ENCODE results near the gene MACROH2A2. TPM values are rescaled to one million over a fixed set of nuclear protein-coding genes. Genes with fewer than 3 reads are reported as not detected.
"Not testable (repeated sequence)": the region's sequence is repeated elsewhere in the genome, so short reads cannot be mapped to it uniquely, and the experiment has no call there.

The MACROH2A2 gene
- total RNA-seq, 1 donor from 2014 or later = 4.7 TPM

DNA sequence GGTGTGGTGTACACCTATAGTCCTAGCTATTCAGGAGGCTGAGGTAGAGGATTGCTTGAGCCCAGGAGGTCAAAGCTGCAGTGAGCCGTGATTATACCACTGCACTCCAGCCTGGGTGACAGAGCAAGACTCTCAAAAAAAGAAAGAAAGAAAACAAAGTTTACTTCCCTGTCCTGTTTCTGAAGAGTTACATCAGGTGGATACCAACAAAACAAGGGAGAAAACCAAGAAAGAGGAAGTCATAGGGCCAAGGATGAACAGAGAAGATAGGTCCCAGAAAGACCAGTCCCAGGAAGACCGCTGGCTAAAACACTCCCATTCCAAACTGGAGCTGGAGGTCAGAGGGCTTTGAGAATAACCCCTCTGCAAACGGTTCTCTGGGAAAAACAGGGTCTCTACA, 13.5 kb downstream of the MACROH2A2 start:
- no peak for DNase-seq (ENCODE audit: low spot score)

DNA sequence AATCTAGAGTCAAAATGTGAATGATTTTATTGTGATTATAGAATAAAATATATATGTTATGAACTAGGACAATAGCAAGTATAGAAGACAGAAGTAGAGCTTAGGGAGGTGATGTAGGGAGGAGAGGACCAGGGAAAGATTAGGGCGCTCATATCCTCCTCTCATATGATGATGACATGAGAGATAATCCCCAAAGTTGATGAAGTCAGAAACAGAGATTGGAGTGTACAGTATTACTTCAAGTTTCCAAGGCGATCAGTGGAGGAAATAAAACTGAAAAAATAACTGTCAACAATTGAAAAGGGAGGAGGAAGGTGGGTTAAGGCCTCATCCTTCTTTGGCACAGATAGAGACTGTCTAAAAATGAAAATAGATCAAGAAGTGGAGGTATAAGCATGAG, 14.9 kb downstream of the MACROH2A2 start:
- no peak for DNase-seq (ENCODE audit: low spot score)

DNA sequence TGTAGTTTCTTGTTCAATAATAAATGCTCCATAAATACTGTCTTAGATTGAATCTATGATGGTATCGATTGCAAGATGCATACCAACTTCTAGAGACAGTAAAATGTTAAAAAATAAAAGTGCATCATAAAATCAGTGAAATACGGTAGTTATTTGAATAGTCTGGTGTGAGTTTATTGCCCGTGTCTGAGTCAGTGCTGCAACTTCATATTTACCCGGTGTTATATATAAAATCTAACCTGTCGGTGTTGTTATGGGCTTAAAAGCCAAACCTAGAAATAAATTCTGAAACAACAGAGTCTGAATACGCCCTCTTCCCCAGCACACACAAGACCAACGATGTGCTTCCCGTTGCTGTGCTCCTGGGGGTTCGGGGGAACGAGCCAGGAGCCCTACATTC, 16.3 kb downstream of the MACROH2A2 start:
- DNase-seq (ENCODE audit: low spot score) = no peak

GRCh38 chr10:70069346-70069745, 16.7 kb downstream of the MACROH2A2 start:
- no peak for DNase-seq (ENCODE audit: low spot score)

GRCh38 chr10:70070834-70071233, 18.2 kb downstream of the MACROH2A2 start:
- DNase-seq (ENCODE audit: low spot score) = no peak

- no peak for DNase-seq (ENCODE audit: low spot score)
Observed at GRCh38 chr10:70074165-70074564, 21.5 kb downstream of the MACROH2A2 start.

GRCh38 chr10:70074971-70075370, 22.3 kb downstream of the MACROH2A2 start:
- DNase-seq (ENCODE audit: low spot score) = no peak

GRCh38 chr10:70078329-70078728, 25.7 kb downstream of the MACROH2A2 start:
- DNase-seq (ENCODE audit: low spot score) = no peak

DNA sequence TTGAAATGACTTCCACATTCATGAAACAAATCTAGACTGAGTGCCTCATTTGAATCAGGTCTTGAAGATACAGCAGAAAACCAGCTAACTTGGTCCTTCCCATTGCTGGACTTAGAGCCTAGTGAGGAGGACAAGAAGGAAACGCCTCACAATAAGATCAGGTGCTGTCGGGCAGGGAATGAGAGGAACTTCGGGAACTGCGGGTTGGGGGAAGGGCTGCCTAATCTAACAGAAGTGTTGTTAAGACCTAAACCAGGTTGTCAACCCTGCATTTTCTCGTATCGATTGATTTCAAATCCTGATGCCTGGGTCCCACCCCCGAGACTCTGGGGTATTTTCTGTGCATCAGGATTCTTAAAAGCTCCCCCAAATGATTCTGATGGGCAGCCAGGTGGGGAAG, 26.3 kb downstream of the MACROH2A2 start:
- DNase-seq (ENCODE audit: low spot score) = no peak

- DNase-seq (ENCODE audit: low spot score) = not testable (repeated sequence)
Observed at GRCh38 chr10:70080789-70081188, 28.1 kb downstream of the MACROH2A2 start.

DNA sequence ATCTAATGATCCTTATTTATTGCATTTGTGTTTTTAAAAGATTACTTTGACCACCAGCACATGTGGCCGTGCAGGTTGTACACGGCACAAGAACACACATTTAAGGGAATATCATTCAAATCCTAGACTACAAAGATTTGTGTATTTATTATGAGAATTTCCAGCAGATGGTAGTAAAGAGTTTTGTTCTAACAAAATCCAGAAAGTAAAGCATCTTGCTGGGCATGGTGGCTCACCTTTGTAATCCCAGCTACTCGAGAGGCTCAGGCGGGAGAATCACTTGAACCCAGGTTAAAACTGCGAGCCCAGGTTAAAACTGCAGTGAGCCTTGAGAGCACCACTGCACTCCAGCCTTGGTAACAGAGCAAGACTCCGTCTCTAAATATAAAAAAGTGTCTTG, 31.5 kb downstream of the MACROH2A2 start:
- DNase-seq (ENCODE audit: low spot score) = no peak

GRCh38 chr10:70085975-70086613, 33.4 kb downstream of the MACROH2A2 start:
- no peak for DNase-seq (ENCODE audit: low spot score)

GRCh38 chr10:70087616-70088307, 35.1 kb downstream of the MACROH2A2 start:
- no peak for DNase-seq (ENCODE audit: low spot score)

DNA sequence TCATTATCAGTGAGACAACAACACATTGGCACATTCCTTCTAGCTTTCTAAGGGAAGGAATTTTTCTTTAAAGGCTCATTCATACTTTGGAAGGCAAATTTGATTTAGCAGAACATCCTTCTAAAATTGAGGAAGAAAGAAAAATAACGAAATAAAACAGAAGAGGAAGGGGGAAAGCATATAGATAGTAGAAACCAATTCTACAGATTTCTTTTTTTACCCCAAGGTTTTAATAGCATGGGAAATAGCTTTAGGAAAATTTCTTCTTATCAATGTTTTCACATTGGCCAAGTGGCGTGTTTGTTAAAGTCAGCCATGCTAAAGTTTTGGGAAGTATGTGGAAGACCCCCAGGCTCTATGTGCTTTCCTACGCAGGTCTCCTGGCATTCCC, 35.7 kb downstream of the MACROH2A2 start:
- DNase-seq (ENCODE audit: low spot score) = no peak

DNA sequence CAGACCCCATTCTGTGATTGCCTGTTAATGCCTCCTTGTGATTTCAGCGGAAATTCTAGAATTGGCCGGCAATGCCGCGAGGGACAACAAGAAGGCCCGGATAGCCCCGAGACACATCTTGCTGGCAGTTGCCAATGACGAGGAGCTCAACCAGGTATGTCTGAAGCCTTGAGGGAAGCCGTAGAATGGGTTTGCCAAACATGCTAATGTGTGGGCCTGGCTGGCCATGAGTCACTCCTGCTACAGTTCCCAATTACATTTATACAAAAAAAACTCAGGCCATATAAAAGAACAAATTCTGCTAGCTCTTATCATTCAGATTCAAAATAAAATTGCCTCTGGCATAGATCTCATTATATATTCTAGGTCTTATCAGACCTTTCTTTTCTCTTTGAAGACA, 37.4 kb downstream of the MACROH2A2 start:
- no peak for DNase-seq (ENCODE audit: low spot score)

DNA sequence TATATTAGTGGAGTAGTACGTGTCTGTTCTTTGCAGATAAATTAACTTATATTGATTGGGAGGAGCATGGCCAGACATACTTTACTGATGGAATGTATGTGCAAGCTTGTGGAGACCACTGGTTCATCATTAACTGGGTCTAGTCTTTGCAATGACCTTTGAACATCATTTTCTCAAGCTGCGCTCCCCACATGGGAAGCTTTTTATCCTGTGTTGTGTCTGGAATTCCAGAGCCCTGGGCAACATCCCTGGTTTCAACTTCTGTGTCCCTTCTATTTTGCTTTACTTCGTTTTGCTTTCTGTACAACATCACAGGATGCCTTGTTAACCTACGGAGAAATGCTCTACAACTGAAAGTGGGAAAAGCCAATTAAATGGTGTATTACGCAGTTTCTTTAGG, 38.3 kb downstream of the MACROH2A2 start:
- no peak for DNase-seq (ENCODE audit: low spot score)

GRCh38 chr10:70092389-70092718, 39.7 kb downstream of the MACROH2A2 start:
- no peak for DNase-seq (ENCODE audit: low spot score)

DNA sequence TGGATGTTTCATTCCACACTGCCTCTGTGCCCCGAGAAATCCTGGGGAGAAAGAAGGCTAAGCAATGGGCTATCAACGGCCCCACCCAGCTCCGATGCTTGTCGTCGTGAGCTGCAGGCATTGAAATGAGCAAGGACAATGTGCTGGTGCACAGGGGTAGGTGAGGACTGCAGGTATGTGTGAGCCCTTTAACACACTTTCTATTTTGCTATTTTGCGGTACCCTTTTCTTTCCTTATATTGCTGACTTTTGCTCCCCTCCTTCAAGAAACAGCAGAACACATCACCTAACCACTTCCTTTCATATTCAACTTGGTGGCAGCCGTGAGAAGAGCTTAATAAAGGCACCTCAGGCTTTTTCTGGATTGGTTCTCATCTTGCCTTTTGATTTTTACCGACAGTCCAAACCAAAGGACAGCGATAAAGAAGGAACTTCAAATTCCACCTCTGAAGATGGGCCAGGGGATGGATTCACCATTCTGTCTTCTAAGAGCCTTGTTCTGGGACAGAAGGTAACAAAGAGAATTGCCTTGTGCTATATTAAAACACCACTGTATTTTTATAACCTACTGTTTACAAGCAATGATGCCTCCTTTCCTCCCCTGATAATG, 40.8 kb downstream of the MACROH2A2 start:
- DNase-seq (ENCODE audit: low spot score) = no peak

GRCh38 chr10:70094250-70094649, 41.6 kb downstream of the MACROH2A2 start:
- DNase-seq (ENCODE audit: low spot score) = no peak

DNA sequence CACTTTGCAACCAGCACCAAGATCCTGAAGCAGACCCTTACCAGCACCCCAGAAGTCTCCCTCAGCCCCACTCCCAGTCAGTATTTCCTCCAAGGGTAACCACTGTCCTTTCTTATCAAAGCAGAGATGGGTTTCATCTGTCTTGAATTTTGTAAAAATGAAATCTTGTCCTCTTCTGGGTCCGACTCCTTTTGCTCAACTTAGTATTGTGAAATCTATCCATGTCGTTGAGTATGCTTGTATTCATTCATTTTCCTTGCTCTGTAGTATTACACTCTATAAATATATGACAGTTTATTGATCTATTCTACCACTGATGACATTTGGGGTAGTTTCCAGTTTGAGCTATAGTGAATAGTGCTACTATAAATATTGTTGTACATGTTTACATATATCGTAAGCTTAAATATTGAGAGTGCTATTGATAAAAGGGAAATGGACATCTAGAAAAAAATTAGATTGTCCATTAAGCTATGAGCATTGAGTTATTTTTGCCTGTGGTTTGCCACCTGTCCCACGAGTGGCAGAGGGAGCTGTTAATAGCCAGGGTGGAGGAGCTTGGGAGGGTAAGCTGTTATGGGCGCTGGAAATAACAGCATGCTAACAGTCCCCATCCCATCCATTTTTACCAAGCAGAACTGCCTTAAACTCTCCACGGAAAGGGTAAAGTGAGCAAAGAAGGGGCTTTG, 43.5 kb downstream of the MACROH2A2 start:
- DNase-seq (ENCODE audit: low spot score) = no peak

DNA sequence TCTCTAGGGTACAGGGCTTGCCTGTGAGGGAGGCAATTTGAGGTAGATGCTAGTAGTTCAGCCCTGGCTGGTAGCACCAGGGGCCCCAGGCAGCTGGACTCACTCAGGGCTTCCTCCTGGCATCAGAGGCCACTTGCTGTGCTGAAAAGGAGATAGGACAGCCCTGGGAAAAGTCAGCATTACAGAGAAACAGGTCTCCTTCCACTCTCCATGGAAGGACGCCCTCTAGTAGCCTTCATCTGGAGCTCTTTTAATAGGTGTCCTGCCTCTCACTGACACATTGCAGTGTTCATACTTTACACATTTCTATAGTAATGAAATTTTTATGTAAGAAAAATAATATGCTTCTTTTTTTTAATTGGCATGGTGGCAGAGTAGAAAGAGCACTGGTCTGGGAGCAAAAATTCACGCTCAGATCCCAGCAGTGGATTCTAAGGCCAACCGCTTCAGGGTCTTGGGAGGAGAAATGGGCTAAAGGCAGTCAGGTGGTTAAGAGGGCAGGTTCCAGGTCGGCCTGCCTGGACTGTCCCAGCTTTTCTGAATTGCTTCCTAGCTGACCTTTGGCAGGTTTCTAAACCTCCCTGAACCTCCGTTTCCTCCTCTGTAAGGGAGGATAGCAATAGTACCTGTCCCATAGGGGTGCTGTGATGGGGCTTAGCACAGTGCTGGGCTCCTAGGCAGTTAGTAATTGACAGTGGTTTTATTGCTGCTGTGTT, 44.2 kb downstream of the MACROH2A2 start:
- DNase-seq (ENCODE audit: low spot score) = no peak

GRCh38 chr10:70097459-70097858, 44.8 kb downstream of the MACROH2A2 start:
- no peak for DNase-seq (ENCODE audit: low spot score)

Measured in mesenteric fat pad (tissue), 1 donor.